A549 (cell line): ENCODE measurements around the gene SSC5D.
A peak's percentile ranks its signal among the peaks of the same experiment; 100 is the strongest.

Experiments
- E2F6 ChIP-seq: IDR thresholded peaks from 2 replicates; pipeline ENCODE4 v1.6.1; 2012; ENCODE audit warnings: low read depth, borderline replicate concordance
- TF ChIP-seq, protein P1 (sequence below): IDR thresholded peaks from 2 replicates; pipeline ENCODE4 v1.6.1; 2012

GRCh38 chr19:55549500-55550320 lies 61.5 kb downstream of the SSC5D start:
- peak; percentile 30; the same call in 1 of the 2 replicates for TF ChIP-seq E2F6
- TF ChIP-seq, protein P1, sequence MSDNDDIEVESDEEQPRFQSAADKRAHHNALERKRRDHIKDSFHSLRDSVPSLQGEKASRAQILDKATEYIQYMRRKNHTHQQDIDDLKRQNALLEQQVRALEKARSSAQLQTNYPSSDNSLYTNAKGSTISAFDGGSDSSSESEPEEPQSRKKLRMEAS, result peak; percentile 58
